IMR-90 (cell line): ENCODE measurements around the gene TSPEAR. TPM values are rescaled to one million over a fixed set of nuclear protein-coding genes. Genes with fewer than 3 reads are reported as not detected.

Experiments used
- ATAC-seq: fragments of 200-7000 bp; cut with Tn5 transposase; 2 replicates; pipeline ENCODE4 v1.9.1; 2020; ENCODE audit warnings: low read depth, mild to moderate bottlenecking, moderate library complexity
- BruUV-seq: library from RNA; stranded (reverse); fragments of 400-500 nt; replicated peaks from 2 replicates; lab custom pipeline; 2021; lab: Mats Ljungman, UMichigan
- CTCF ChIA-PET: fragments of 300-600 bp; formaldehyde crosslinking; extraction: SDS; loops from one replicate; lab custom pipeline; 2021; ENCODE audit warnings: antibody characterized with exemption; lab: Yijun Ruan, JAX
- POLR2A ChIA-PET: fragments of 300-600 bp; sonication (Branson Sonifier 250); formaldehyde crosslinking; loops from one replicate; lab custom pipeline; 2022; ENCODE audit warnings: antibody characterized with exemption; ENCODE audit not compliant: unreplicated experiment; lab: Charles Lee
- DNase-seq: peaks from one replicate; pipeline ENCODE4 v3.0.0; 2013
- H2AFZ ChIP-seq: replicated peaks from 2 replicates; pipeline ENCODE3; 2013; ENCODE audit warnings: low read length, mild to moderate bottlenecking; ENCODE audit not compliant: poor library complexity
- H2AK5ac ChIP-seq: 2 replicates; pipeline ENCODE4 v1.6.1; 2013; ENCODE audit warnings: low read depth, low read length, inconsistent platforms
- H2AK9ac ChIP-seq: replicated peaks from 2 replicates; pipeline ENCODE3; 2013; ENCODE audit warnings: mild to moderate bottlenecking, low read depth, low read length, moderate library complexity; ENCODE audit not compliant: poor library complexity
- H2BK120ac ChIP-seq: 2 replicates; pipeline ENCODE4 v1.6.1; 2013; ENCODE audit warnings: low read depth, low read length, inconsistent platforms
- H2BK15ac ChIP-seq: 3 replicates; pipeline ENCODE4 v1.6.1; 2013; ENCODE audit warnings: low read depth, low read length, inconsistent platforms
- H2BK20ac ChIP-seq: 2 replicates; pipeline ENCODE4 v1.6.1; 2013; ENCODE audit warnings: low read depth, mild to moderate bottlenecking, inconsistent platforms, low read length, moderate library complexity
- H2BK5ac ChIP-seq: 2 replicates; pipeline ENCODE4 v1.6.1; 2013; ENCODE audit warnings: mild to moderate bottlenecking, low read depth, low read length, inconsistent platforms; ENCODE audit not compliant: poor library complexity, severe bottlenecking
- H3K14ac ChIP-seq: replicated peaks from 2 replicates; pipeline ENCODE4 v1.6.1; 2013; ENCODE audit warnings: low read depth, low read length, inconsistent platforms
- H3K18ac ChIP-seq: 2 replicates; pipeline ENCODE4 v1.6.1; 2013; ENCODE audit warnings: low read depth, low read length, control low read depth
- H3K23ac ChIP-seq: 2 replicates; pipeline ENCODE4 v1.6.1; 2013; ENCODE audit warnings: low read depth, low read length, inconsistent platforms
- H3K27ac ChIP-seq: 2 replicates; pipeline ENCODE4 v1.5.1; 2013; ENCODE audit warnings: mild to moderate bottlenecking, control low read depth, low read length; ENCODE audit not compliant: insufficient read depth
- H3K27me3 ChIP-seq: 2 replicates; pipeline ENCODE4 v1.6.1; 2013; ENCODE audit warnings: low read length; ENCODE audit not compliant: control insufficient read depth, insufficient read depth
- H3K36me3 ChIP-seq: 2 replicates; pipeline ENCODE4 v1.6.1; 2013; ENCODE audit warnings: low read length, mixed read lengths; ENCODE audit not compliant: control insufficient read depth, insufficient read depth
- H3K4ac ChIP-seq: 2 replicates; pipeline ENCODE4 v1.6.1; 2013; ENCODE audit warnings: low read depth, low read length, inconsistent platforms
- H3K4me1 ChIP-seq: 2 replicates; pipeline ENCODE4 v1.6.1; 2013; ENCODE audit warnings: low read length, mixed read lengths; ENCODE audit not compliant: control insufficient read depth, insufficient read depth
- H3K4me2 ChIP-seq: 2 replicates; pipeline ENCODE4 v1.6.1; 2013; ENCODE audit warnings: low read depth, mild to moderate bottlenecking, control low read depth, low read length, moderate library complexity
- H3K4me3 ChIP-seq: 2 replicates; pipeline ENCODE4 v1.5.1; 2013; ENCODE audit warnings: low read depth, mild to moderate bottlenecking, control low read depth, low read length, moderate library complexity; ENCODE audit not compliant: insufficient read depth
- H3K56ac ChIP-seq: 2 replicates; pipeline ENCODE4 v1.6.1; 2013; ENCODE audit warnings: low read length, inconsistent platforms; ENCODE audit not compliant: insufficient read depth; ENCODE audit errors: extremely low read depth
- H3K79me1 ChIP-seq, 2 experiments: 2 replicates each; pipeline ENCODE4 v1.6.1; 2013; ENCODE audit warnings: low read length in 2 of 2, inconsistent platforms in 1 of 2, low read depth in 1 of 2
- H3K9ac ChIP-seq: 2 replicates; pipeline ENCODE4 v1.6.1; 2013; ENCODE audit warnings: low read depth, low read length, control low read depth
- H3K9me1 ChIP-seq: 2 replicates; pipeline ENCODE4 v1.6.1; 2013; ENCODE audit warnings: low read length, inconsistent platforms; ENCODE audit not compliant: insufficient read depth
- H3K9me3 ChIP-seq: 2 replicates; pipeline ENCODE4 v1.6.1; 2013; ENCODE audit warnings: low read length; ENCODE audit not compliant: control insufficient read depth, insufficient read depth
- H4K20me1 ChIP-seq: 2 replicates; pipeline ENCODE4 v1.6.1; 2013; ENCODE audit warnings: low read length, inconsistent platforms; ENCODE audit not compliant: insufficient read depth
- H4K5ac ChIP-seq: 2 replicates; pipeline ENCODE4 v1.6.1; 2013; ENCODE audit warnings: mild to moderate bottlenecking, low read depth, low read length, control low read depth
- H4K8ac ChIP-seq, 2 experiments: 2 replicates each; pipeline ENCODE4 v1.6.1; 2013; ENCODE audit warnings: low read depth in 2 of 2, low read length in 2 of 2, control low read depth in 1 of 2, inconsistent platforms in 1 of 2
- H4K91ac ChIP-seq: 2 replicates; pipeline ENCODE4 v1.6.1; 2013; ENCODE audit warnings: low read depth, low read length, inconsistent platforms; ENCODE audit not compliant: insufficient read depth
- CHD1 ChIP-seq: IDR thresholded peaks from 2 replicates; pipeline ENCODE4 v1.6.1; 2012; ENCODE audit warnings: low read depth, low read length, improper control_type of control experiment
- CTCF ChIP-seq: conservative IDR thresholded peaks from 2 replicates; pipeline ENCODE4 v1.5.1; 2012; ENCODE audit warnings: mild to moderate bottlenecking, low read depth, low read length, improper control_type of control experiment
- FOS ChIP-seq: fragments of 150-350 bp; IDR thresholded peaks from 2 replicates; pipeline ENCODE4 v1.6.1; 2016; ENCODE audit warnings: low read depth, low read length
- MAFK ChIP-seq: IDR thresholded peaks from 2 replicates; pipeline ENCODE4 v1.6.1; 2012; ENCODE audit warnings: low read depth, low read length, improper control_type of control experiment
- MXI1 ChIP-seq: IDR thresholded peaks from 2 replicates; pipeline ENCODE4 v1.6.1; 2012; ENCODE audit warnings: low read depth, mild to moderate bottlenecking, low read length, moderate library complexity, borderline replicate concordance
- NFE2L2 ChIP-seq: fragments of 150-350 bp; IDR thresholded peaks from 2 replicates; pipeline ENCODE4 v1.6.1; 2016; ENCODE audit warnings: low read depth, mild to moderate bottlenecking, low read length
- SMC3 ChIP-seq: fragments of 150-350 bp; IDR thresholded peaks from 2 replicates; pipeline ENCODE4 v1.6.1; 2016; ENCODE audit warnings: low read depth, mild to moderate bottlenecking, antibody characterized with exemption, low read length, moderate library complexity
- WGBS, 2 experiments: methylation state at CpG; one replicate each; pipeline versions ENCODE4 v1.1.5 to v1.1.7; 2013; ENCODE audit warnings: missing lambda C conversion rate in 2 of 2; ENCODE audit not compliant: insufficient read length in 1 of 2; ENCODE audit errors: extremely low coverage in 2 of 2; 5-methylcytosine and 5-hydroxymethylcytosine counted together
- dilution Hi-C: fragments of 300-500 bp; cut with HindIII; formaldehyde crosslinking; loops from one replicate; pipeline ENCODE4 v1.14.3; 2018; ENCODE audit warnings: low sequenced_read_pairs; ENCODE audit not compliant: unreplicated experiment
- in situ Hi-C: fragments of 300-500 bp; cut with MboI; formaldehyde crosslinking; loops from 3 replicates; pipeline ENCODE4 v1.14.3; 2019; ENCODE audit warnings: low sequenced_read_pairs, inconsistent platforms, mixed read lengths
- intact Hi-C: fragments of 100-400 bp; cut with micrococcal nuclease; formaldehyde crosslinking; loops from 2 replicates; pipeline ENCODE4 v1.10.0; 2022
- polyA plus RNA-seq, 3 experiments: library from polyadenylated mRNA; depleted of rRNA; stranded (reverse); fragments of >200 nt; gene quantifications; 2 replicates each; pipeline ENCODE4 v1.2.3, GENCODE V29; 2012; ENCODE audit warnings: low replicate concordance in 1 of 3
- total RNA-seq: library from RNA; depleted of rRNA; stranded (reverse); fragments of >200 nt; gene quantifications from 2 replicates; pipeline ENCODE4 v1.2.3, GENCODE V29; 2012
- TF ChIP-seq, protein P1 (sequence below): fragments of 150-350 bp; IDR thresholded peaks from 2 replicates; pipeline ENCODE4 v1.6.1; 2017; ENCODE audit warnings: mild to moderate bottlenecking, antibody characterized with exemption, low read length, low read depth

Gene TSPEAR
- total and polyA plus RNA-seq, 2 of the 4 experiments (the other 2 are of a cell fraction), result not detected

DNA sequence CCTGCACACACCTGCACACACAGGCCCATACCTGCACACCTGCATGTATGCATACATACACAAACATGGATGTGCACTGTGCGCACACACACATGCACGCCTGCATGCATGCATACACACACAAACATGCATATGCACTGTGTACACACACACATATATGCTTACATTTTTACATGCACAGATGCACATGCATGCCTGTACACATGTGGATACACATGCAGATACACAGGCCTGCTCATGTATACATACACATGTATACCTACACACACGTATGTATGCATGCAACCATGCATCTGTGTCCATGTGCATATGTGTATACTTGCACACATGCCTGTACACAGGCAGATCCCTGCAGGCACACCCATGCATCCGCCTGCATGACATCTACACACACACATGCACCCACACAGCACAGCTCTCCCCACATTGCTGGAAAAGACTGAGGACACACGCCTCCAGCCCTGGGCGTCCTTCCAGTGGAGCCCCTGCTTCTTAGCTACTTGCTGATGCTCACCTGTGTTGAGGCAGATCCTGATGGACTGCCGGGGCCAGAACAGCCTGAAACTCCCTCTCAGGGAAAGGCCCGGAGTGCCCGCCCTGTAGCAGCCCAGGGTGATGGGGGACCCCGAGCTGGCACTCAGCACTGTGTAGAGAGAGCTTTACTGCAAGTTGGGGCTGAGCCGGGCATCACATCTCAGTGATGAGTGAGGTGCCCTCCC is 200.0 kb downstream of the TSPEAR start:
- no peak overlapping the region for H4K5ac ChIP-seq
- no peak overlapping the region for H3K18ac ChIP-seq
- H2AK9ac ChIP-seq, result no peak overlapping the region
- H3K56ac ChIP-seq, result no peak overlapping the region
- H3K4ac ChIP-seq, result no peak overlapping the region
- no peak for DNase-seq
- no peak overlapping the region for H2BK5ac ChIP-seq
- peaks cover 15% of the 10 kb centered on the region for H3K27me3 ChIP-seq
- H2AK5ac ChIP-seq, result no peak overlapping the region
- no peaks in the 10 kb centered on the region; the same call in 1 of the 2 replicates for H3K9me3 ChIP-seq
- no peak overlapping the region for H3K9ac ChIP-seq
- dilution Hi-C loops, result no loop called here
- no peak for TF ChIP-seq NFE2L2
- TF ChIP-seq FOS, result no peak
- no peak for TF ChIP-seq CTCF
- TF ChIP-seq MAFK, result no peak
- no peak for TF ChIP-seq MXI1
- TF ChIP-seq, protein P1, sequence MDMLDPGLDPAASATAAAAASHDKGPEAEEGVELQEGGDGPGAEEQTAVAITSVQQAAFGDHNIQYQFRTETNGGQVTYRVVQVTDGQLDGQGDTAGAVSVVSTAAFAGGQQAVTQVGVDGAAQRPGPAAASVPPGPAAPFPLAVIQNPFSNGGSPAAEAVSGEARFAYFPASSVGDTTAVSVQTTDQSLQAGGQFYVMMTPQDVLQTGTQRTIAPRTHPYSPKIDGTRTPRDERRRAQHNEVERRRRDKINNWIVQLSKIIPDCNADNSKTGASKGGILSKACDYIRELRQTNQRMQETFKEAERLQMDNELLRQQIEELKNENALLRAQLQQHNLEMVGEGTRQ, result no peak
- TF ChIP-seq SMC3, result no peak
- TF ChIP-seq CHD1, result no peak
- H3K36me3 ChIP-seq, result no peaks in the 10 kb centered on the region
- H4K20me1 ChIP-seq, result no peaks in the 10 kb centered on the region
- no peak overlapping the region for H2AFZ ChIP-seq
- no peak overlapping the region for H2BK20ac ChIP-seq
- ATAC-seq, result no peak
- no peak overlapping the region for H3K4me2 ChIP-seq
- no peak overlapping the region for H2BK120ac ChIP-seq
- no peaks in the 10 kb centered on the region for H3K4me1 ChIP-seq
- H4K91ac ChIP-seq, result no peak overlapping the region
- no peak overlapping the region for H4K8ac ChIP-seq
- H3K4me3 ChIP-seq, result no peak overlapping the region
- H3K14ac ChIP-seq, result no peak overlapping the region
- no peak overlapping the region for H2BK15ac ChIP-seq
- in situ Hi-C loops, result loop anchor here (25.0 kb wide), 1 partner anchor 426 kb away; the partner anchor contains the start of gene SLX9
- BruUV-seq, result no TSS peak
- ChIA-PET POLR2A (no interaction called here), CTCF (no interaction called here)
- H3K79me1 ChIP-seq, result no peaks in the 10 kb centered on the region
- 62% methylated on average over 4 of the region's 11 CpGs; no CpG with 5 or more reads in 1 of the 2 experiments for WGBS, 2 experiments
- intact Hi-C loops, result no loop called here
- H3K23ac ChIP-seq, result no peak overlapping the region
- no peaks in the 10 kb centered on the region for H3K9me1 ChIP-seq
- H3K27ac ChIP-seq, result no peak overlapping the region
